GM12801 (cell line): ENCODE data around the gene SLAMF6.

Experiments used
- CTCF ChIP-seq: IDR thresholded peaks from one replicate; pipeline ENCODE4 v1.5.1; 2011; ENCODE audit warnings: control low read depth; ENCODE audit not compliant: insufficient read length; ENCODE audit errors: extremely low read depth

SLAMF6 gene

GRCh38 chr1:160467576-160467975 is 55.5 kb downstream of the SLAMF6 start:
- TF ChIP-seq CTCF = no peak

- no peak for TF ChIP-seq CTCF
Measured at GRCh38 chr1:160466961-160467360, 56.1 kb downstream of the SLAMF6 start.

GRCh38 chr1:160465123-160465522 is 57.9 kb downstream of the SLAMF6 start:
- no peak for TF ChIP-seq CTCF

GRCh38 chr1:160460683-160461287 is 62.3 kb downstream of the SLAMF6 start:
- no peak for TF ChIP-seq CTCF

- no peak for TF ChIP-seq CTCF
Measured at GRCh38 chr1:160460214-160460642, 62.8 kb downstream of the SLAMF6 start.

- TF ChIP-seq CTCF = no peak
Measured at GRCh38 chr1:160459687-160460086, 63.4 kb downstream of the SLAMF6 start.

GRCh38 chr1:160459056-160459455 is 64.0 kb downstream of the SLAMF6 start:
- no peak for TF ChIP-seq CTCF
